ENCODE data around the gene GFI1B.
"Not testable (repeated sequence)": the region's sequence is repeated elsewhere in the genome, so short reads cannot be mapped to it uniquely, and the experiment has no call there.

The GFI1B gene

DNA sequence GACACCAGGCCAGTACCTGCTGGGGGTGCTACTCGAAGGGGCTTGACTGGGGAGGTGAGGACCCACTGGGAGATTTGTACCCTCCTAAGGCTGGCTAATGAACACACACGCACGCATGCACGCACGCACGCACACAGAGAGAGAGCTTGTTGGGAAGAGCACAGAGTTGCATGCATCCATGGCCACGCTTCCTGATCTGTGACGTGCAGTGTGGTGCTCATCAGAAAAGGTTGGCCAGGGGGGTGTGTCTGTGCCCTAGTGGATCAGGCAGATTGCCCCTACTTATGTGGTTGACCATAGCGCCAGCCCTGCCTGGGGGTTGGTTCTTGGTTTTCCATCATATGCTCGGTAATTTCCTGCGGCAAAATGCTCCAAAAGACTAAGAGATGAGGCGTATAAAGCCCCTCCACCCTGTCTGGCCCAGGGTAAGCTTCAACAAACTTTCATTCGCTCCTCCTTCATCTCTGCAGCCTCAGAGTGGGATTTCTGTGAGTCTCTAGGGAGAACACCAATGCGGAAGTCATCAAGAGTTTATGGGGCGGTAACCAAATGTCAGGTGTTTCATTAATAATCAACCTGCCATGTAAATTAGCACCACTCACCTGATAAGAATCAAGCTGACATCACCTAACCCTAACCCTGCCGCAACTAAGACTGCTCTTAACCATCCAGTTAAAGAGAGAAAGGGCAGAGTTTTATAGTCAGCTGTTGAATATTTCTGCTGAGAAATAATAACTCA lies 8.0 kb upstream of the GFI1B start:
- no peak for DNase-seq

DNA sequence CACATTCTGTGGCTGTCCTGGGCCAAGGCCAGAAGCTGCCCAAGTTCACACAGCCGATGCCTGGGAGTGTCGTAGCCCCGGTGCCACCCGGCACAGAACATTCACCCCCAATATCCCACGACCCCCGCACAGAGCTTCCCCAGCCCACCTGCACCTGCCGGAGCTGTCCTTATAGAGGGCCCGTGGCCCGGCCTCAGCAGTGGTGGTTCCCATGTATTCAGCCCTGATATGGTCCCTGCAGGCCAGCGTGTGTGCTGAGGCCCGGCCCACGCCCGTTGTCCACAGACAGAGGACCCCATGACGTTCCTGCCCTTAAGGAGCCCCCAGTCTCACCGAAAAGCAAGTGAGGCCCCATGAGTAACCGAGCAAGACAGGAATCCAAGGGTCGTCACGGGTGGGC lies 5.3 kb upstream of the GFI1B start:
- DNase-seq = no peak

DNA sequence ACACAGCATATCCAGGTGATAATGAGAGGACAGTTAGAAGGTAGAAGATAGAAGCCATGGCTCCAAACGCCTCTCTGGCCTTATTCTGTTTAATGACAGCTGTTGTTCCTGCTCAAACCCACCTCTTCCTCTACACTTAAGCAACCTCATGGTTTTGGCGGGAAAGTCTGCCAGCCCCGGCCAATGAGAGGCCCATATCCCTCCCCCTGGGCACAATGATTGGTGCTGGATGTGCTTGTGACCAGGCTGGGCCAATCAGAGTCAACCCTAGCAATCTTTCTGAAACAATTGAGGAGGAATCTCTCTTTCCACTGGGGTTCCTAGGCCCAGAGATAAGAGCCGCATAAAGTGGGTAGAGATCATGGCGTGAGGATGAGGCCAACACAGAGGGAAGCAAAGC lies 4.8 kb upstream of the GFI1B start:
- DNase-seq = peak; percentile 27

DNA sequence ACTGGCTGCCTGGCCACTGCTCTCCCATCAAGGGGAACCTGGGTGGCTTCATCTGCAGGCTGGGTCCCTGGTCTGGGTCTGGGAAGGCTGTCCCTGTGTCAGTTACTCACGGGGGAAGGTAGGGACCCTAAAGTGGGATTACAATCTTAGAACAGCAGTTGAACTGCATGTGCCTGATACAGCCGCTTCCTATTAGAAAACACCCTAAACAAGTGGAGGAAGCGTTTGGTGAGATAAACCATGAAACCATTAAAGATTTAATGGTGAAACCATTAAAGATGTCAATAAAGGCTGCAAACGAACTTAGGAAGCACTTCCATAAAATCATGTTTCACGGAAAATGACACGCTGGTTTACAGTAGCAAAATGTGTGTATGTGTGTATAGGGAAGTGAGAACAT lies 2.5 kb upstream of the GFI1B start:
- DNase-seq = no peak

DNA sequence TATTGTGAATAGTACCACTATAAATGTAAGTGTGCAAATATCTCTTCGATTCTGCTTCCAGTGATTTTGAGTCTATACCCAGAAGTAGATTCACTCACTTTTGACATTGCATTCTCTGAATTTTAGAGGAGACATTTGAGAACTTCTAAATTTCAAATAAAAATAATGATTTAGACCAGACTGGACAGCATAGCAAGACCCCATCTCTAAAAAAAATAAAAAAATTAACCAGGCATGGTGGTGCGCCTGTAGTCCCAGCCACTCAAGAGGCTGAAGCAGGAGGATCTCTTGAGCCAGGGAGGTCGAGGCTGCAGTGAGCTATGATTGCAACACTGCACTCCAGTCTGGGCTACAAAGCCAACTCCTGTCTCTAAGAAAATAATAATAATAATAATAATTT lies 1.9 kb upstream of the GFI1B start:
- DNase-seq = no peak

DNA sequence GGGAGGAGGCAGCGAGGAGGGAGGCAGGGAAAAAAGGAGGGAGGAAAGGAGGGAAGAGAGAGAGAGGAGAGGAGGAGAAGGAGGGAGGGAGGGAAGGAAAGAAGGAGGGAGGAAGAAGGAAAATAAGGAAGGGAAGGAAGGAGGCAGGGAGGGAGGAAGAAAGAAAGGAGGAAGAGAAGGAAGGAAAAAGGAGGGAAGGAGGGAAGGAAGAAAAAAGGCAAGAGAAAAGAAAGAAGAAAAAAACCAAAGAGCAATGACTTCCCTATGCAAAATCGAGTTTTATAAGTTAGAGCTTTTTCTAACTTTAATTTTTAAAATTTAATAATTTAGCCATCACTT lies 413 bp upstream of the GFI1B start:
- DNase-seq = no peak

DNA sequence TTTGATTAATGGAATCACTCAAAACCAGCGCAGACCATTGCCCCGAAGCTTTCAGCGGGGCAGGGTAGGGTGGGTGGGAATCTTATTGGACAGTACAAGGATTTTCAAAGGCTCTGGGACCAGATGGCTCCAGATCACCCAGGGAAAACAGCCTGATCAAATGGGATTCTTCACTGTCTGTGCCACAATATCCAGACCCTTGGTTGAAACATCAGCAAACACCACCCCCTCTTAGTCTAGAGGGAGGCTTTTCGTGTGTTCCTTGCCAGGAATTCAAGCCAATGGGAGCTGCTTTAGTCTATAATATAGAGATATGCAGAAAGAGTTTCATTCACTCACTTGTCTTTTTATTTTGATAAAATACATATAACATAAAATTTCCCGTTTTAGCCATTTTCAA lies 1.7 kb downstream of the GFI1B start:
- DNase-seq = no peak

DNA sequence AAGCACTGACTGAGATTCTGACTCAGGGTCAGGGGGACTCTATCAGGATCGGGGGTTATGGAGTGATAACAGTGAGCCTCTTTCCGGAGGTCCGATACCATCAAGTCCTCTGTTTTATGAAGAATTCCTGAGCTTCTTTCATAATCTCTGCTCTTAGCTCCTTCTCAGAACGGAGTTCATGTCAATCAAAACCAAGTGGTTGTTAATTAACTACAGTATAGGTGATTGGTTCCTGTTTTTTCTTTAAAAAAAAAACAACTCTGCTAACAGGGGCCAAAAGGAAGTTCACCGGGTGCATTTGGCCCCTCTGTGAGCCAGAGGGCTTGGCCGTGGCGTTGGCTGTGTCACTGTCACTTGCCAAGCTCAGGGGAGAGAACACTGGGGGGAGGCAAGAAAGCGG lies 4.0 kb downstream of the GFI1B start:
- no peak for DNase-seq

DNA sequence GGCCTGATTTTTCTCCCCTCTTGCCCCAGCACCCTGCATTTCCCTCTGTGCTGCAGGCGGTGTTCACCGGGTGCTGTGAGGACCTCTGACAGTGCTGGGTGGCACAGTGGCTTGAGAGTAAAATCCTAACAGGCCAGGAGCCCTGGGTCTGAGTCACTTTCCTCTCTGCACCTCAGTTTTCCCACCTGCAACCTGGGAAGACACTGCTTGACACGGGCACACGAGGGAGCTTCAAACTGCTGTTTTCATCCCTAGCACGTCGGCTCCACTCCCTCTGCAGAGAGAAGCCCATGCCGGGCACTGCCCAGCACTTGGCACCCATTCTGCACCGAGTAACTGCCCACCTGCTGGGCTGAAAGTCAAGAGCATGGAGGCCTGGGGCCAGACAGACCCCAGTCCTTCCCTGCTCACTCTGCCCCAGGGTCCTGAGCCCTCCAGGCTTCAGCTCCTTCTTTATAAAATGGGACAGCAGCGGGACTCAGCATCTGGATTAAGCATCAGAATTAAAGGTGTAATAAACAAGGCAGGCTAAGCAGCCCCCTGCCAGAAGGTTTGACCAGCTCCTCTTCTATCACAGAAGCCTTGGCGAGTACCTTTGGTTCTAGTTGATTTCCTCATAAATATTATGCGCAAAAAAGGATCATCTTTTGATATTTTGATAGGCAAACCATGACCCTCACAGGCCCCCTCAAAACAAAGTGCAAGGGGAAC lies 5.2 kb downstream of the GFI1B start:
- DNase-seq = no peak

DNA sequence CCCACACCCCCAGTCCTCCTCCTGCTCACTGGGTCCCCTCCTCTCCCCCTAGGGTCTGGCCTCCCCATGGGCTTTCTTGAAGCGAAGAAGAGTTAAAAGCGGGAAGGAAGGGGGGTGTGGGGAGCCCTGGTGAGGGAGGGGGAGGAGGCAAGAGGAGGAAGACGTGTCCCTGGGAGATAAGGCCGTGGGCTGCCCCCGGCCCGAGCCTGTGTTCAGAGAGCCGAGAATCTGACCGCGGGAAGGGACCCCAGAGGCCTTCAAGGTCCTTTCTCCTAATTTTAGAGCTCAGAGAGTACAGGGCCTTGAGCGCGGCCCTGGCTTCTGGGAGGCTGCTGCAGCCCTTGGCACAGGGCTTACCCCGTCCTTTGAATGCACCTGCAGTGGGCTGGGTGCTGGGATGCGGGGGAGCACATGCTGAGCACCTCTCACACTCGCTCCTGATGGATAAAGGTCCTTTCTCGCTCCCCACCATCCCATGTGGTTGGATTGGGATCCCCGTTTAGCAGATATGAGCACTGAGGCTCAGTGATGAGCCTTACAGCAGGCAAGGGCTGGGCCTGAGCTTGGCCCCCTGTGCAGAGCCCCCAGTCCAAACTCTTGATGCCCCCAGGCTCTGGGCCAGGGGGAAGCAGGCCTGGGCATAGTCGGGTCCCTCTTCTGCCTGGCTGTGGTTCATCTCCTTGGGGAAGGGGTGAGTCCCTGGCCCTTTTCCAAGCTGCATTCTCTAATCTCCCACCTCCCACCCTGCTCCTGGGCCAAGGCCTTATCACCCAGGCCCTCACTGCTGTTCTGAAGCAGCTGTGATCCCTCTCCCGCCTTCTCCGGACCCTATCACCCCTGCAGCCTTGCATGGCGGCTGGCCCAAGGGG lies 5.9 kb downstream of the GFI1B start:
- DNase-seq = no peak

DNA sequence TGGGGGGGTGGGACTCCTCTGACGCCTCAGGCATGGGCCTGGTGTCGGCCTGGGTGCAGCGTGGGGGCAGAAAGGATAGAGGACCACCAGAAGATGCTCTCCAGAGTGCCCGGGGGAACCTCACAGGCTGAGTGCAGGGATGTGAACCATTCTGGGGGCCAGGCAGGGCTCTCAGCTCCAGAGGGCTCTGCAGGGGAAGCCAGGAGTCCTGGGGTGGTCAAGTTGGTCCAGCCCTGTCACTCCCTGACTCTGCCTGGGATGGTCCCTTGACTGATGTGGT lies 6.5 kb downstream of the GFI1B start:
- no peak for DNase-seq

DNA sequence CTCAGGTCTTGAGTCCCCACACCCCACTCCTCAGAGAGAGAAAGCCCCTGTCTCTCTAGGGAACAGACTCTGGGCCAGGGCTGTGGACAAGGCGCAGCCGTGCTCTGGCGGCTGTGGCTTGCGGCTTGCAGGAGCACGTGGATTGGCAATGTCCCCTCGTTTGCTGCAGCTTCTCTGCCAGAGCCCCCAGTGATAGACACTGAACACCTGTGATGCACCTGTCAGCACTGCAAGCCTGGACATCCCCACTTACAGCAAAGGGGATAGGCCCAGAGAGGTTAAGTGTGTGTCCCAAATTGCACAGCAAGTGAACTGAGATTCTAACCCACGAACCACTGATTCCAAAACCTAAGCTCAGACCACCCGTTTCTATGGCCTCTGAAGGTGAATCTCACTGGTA lies 7.0 kb downstream of the GFI1B start:
- no peak for DNase-seq

DNA sequence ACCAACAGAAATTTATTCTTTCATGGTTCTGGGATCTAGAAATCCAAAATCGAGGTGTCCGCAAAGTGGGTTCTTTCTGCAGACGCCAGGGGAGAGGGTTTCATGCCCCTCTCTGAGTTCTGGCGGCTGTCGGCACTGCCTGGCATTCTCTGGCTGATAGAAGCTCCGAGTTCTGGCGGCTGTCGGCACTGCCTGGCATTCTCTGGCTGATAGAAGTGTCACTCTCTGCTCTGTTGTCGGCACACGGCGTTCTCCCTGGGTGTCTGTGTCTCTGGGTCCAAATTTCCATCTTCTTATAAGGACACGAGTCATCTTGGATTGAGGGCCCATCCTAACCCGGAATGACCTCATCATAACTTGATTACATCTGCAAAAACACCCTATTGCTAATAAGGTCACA lies 7.6 kb downstream of the GFI1B start:
- DNase-seq = no peak

DNA sequence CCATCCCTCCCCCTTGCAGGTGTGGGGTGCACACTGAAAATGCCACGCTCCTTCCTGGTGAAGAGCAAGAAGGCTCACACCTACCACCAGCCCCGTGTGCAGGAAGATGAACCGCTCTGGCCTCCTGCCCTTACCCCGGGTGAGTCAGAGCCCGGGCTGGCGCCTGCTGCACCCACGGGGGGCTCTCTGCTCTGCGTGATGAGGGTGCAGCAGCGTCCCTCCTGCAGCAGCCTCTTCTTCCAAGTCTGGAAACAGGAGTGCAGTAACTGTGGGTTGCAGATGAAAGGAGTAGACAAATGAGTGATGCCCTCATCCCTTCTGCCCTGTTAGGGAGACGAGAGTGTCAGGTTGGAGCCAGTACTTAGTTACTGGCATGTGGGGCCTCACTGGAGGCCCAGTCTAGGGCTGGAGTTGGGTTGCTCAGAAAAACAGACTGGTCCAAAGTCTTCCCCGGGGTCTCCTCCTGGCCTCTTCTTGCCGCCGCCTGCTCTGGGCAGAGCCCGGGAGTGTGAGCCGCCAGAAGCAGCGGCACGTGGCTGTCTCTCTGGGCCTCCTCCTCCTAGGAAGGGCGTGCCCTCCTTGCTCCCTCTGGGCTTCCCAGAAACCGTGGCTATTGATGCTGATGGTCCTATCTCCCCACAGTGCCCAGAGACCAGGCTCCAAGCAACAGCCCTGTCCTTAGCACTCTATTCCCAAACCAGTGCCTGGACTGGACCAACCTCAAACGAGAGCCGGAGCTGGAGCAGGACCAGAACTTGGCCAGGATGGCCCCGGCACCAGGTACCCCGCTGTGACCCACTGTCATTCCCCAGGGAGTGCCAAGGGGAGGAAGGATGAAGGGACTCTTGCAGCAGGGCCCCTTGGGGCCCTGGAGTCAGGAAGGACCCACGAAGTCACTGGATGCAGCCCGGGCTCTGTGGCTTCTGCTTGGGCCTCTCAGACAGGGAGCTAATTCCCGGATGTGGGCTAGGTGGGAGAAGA lies 8.4 kb downstream of the GFI1B start:
- no peak for DNase-seq

DNA sequence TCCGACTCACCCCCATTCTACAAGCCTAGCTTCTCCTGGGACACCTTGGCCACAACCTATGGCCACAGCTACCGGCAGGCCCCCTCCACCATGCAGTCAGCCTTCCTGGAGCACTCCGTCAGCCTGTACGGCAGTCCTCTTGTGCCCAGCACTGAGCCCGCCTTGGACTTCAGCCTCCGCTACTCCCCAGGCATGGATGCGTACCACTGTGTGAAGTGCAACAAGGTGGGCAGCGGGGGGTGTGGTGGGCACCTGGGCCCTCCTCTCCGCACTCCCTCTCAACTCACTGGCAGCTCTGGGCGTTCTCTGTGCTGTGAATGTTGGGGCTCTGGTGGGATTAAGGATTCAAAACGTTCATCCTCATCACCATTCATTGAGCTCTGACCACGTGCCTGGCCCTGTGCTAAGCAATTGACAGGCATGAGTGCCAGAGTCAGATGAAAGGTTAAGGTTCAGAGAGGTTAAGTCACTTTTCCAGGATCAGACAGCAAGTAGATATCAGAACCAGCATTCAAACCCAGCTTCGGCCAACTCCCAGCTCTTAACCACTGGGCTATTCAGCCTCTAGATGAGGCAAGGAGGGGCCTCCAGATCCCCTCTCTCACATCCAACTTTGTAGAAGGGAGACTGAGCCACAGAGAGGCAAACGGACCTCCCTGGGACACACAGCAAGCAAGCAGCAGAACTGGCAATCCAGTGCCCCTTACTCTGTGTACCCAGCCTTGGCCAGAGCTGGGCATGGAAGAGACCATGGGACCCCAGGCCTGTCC lies 9.9 kb downstream of the GFI1B start:
- DNase-seq = no peak

DNA sequence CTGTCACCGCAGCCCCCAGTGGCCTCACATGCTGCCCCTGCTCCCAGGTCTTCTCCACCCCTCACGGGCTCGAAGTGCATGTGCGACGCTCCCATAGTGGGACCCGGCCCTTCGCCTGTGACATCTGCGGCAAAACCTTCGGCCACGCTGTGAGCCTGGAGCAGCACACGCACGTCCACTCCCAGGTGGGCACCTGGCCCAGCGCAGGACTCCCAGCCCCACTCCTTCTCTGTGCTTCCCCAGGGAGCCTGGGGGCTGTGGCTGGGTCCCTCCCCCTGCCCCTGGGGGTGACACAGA lies 10.5 kb downstream of the GFI1B start:
- DNase-seq = no peak

DNA sequence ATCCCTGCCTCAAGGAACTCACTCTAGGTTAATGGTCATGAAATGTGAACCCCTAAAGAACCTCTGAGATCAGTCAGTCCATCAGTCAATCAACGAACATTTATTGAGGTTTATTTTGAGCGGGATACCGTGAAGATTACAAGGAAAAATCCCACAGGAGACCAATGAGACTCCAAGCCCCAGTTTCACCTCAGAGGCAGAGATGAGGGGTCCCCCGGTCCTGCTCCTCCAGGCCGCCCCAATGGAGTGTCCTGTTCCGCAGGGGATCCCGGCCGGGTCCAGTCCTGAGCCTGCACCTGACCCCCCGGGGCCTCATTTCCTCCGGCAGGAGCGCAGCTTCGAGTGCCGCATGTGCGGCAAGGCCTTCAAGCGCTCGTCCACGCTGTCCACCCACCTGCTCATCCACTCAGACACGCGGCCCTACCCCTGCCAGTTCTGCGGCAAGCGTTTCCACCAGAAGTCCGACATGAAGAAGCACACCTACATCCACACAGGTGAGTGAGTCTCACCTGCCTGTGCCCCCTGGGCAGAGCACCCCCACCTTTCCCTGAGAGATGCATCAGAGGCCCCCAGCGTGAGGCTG lies 11.0 kb downstream of the GFI1B start:
- DNase-seq = no peak

DNA sequence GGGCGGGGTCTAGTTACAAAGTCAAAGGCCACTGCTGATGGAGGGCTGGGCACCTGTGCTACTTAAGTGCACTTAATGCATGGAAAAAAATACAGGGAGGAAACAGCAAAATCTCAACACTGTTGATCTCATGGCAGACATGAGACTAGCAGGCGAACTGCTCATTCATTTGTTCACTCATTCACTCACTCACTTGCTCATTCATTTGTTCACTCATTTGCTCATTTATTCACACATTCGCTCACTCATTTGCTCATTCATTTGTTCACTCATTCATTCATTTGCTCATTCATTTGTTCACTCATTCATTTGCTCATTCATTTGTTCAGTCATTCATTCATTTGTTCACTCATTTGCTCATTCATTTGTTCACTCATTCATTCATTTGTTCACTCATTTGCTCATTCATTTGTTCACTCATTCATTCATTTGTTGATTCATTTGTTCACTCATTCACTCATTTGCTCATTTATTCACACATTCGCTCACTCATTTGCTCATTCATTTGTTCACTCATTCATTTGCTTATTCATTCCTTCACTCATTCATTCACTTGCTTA lies 11.6 kb downstream of the GFI1B start:
- DNase-seq = not testable (repeated sequence)

DNA sequence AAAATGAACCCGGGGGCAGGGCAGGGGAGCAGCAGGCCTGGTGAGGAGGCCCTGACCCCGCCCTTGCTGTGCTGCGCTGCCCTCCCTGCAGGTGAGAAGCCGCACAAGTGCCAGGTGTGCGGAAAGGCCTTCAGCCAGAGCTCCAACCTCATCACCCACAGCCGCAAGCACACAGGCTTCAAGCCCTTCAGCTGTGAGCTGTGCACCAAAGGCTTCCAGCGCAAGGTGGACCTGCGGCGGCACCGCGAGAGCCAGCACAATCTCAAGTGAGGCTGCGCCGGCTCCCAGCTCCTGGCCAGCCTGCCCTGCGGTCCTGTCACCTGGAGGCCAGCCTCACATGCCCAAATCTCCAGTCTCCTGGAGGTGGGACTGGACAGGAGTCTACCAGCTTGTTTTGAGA lies 12.3 kb downstream of the GFI1B start:
- no peak for DNase-seq

DNA sequence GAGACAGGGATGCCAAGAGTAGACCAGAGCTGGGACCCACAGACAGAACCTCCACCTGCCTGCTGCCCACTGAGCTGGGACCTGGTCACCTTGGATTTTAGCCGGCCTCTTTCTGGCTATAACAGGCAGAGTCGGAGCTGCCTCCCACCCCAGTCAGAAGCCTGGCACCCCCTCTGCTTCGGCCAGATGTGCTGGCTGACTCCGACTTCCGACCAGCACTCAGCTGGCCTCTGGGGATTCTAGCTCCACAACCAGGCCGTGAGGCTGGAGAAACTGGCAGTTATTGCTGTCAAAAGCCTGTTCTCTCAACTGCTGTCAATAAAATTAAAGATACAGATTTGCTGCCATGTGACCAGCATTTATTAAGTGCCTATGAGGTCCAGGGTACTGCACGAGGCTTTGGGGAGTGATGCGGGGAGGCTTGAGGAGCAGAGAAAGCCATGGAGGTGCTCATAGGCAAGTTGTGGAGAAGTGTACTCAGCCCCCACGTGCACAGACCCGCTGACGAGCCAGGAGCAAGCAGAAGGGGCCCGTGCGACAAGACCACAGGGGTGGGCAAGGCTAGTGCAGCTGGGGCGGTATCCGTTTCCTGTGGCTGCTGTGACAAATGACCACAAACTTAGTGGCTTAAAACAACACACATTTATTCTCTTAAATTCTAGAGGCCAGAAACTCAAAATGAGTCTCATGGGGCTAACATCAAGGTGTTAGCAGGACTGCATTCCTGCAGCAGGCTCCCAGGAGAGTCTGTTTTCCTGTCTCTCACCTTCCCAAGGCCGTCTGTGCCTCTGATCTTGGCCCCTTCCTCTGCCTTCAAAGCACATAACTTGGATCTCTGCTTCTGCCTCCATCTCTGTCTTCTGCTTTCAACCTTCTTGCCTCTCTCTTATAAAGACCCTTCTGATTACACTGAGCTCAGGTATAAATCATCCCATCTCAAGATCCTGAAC lies 13.1 kb downstream of the GFI1B start:
- no peak for DNase-seq

Data from stimulated activated CD4-positive, alpha-beta T cell treated with anti-CD3 and anti-CD28 coated beads, Interleukin-1b, Interleukin-23, amount 100 ng/mL, for 48 hours (primary cell).